GM19023 (cell line): ENCODE results near the gene MYH11.
"Not testable (repeated sequence)": the region's sequence is repeated elsewhere in the genome, so short reads cannot be mapped to it uniquely, and the experiment has no call there.

Source experiments
- ATAC-seq: cut with Tn5 transposase; IDR thresholded peaks from one replicate; pipeline ENCODE4 v1.9.1; 2021; ENCODE audit warnings: mild to moderate bottlenecking, moderate library complexity; ENCODE audit not compliant: unreplicated experiment

The MYH11 gene

GRCh38 chr16:15846510-15846909 lies 10.3 kb downstream of the MYH11 start:
- ATAC-seq = no peak

- no peak for ATAC-seq
These were observed 13.1 kb downstream of the MYH11 start for GRCh38 chr16:15843635-15844279.

GRCh38 chr16:15839204-15839603 lies 17.6 kb downstream of the MYH11 start:
- not testable (repeated sequence) for ATAC-seq

- no peak for ATAC-seq
These were observed 19.1 kb downstream of the MYH11 start for GRCh38 chr16:15837761-15838160.

- no peak for ATAC-seq
These were observed 19.7 kb downstream of the MYH11 start for GRCh38 chr16:15836965-15837611.

- no peak for ATAC-seq
These were observed 20.8 kb downstream of the MYH11 start for GRCh38 chr16:15836074-15836473.

GRCh38 chr16:15835136-15835878 lies 21.5 kb downstream of the MYH11 start:
- ATAC-seq = no peak

GRCh38 chr16:15834502-15834901 lies 22.3 kb downstream of the MYH11 start:
- no peak for ATAC-seq

- ATAC-seq = no peak
These were observed 23.3 kb downstream of the MYH11 start for GRCh38 chr16:15833541-15833940.

- ATAC-seq = no peak
These were observed 24.6 kb downstream of the MYH11 start for GRCh38 chr16:15832241-15832640.

- no peak for ATAC-seq
These were observed 25.9 kb downstream of the MYH11 start for GRCh38 chr16:15830832-15831451.

GRCh38 chr16:15829460-15829859 lies 27.4 kb downstream of the MYH11 start:
- ATAC-seq = no peak

- ATAC-seq = no peak
These were observed 29.0 kb downstream of the MYH11 start for GRCh38 chr16:15827709-15828343.

GRCh38 chr16:15827299-15827698 lies 29.5 kb downstream of the MYH11 start:
- ATAC-seq = no peak

- ATAC-seq = no peak
These were observed 31.0 kb downstream of the MYH11 start for GRCh38 chr16:15825750-15826305.

- no peak for ATAC-seq
These were observed 33.9 kb downstream of the MYH11 start for GRCh38 chr16:15822957-15823356.

- ATAC-seq = no peak
These were observed 36.0 kb downstream of the MYH11 start for GRCh38 chr16:15820837-15821236.

GRCh38 chr16:15819046-15819445 lies 37.8 kb downstream of the MYH11 start:
- ATAC-seq = no peak

GRCh38 chr16:15817446-15817845 lies 39.4 kb downstream of the MYH11 start:
- no peak for ATAC-seq

- no peak for ATAC-seq
These were observed 40.6 kb downstream of the MYH11 start for GRCh38 chr16:15816228-15816627.

- not testable (repeated sequence) for ATAC-seq
These were observed 44.5 kb downstream of the MYH11 start for GRCh38 chr16:15812401-15812750.
